ENCODE data around the gene CACNB3.

CACNB3 gene

DNA sequence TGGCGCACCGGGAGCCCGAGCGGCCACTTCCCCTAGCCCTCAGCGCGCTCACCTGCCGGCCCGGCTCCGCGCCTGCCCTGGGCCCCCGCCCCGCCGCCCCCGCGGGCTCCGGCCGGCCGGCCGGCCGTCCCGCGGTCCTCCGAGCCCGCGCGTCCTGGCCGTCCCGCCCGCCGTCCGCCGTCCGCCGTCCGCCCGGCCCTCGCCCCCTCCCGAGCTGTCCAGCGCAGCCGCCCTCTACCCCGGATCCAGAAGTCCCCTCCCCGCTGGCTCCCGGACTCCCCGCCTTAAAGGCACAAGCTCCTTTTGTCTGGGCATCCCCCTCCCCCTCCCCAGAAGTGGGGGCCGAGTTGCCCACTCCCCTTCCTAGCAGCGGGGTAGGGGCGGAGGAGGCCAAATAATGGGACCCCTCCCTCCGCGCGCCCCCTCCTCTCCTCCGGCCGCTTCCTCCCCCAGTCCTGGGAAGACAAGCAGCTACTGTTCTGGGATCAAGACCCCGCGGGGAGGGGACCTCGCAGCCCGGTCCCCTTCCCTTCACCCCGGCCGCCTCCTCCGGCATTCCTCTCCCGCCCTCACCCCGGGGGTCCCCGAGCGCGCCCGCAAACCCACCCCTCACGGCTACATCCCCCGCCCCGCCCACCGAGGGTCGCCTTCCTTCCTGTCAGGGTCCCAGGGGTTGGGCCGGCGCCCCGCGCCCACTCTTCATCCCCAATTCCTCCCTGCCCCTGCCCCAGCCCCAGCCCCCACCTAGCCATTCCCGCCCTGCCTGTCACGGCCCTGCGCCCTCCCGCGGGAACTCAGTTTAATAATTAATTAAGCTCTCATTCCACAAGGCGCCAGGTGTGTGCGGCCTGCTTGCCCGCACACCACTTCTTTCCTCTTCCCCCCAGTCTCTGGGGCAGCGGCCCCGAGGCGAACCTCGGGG is 29.2 kb upstream of the CACNB3 start, which contains the start of gene ADCY6:
TSS of gene ADCY6 (minus strand) at position 236 of the 922 bp plus-strand sequence. CDS start 5,655 bp downstream, outside the sequence.
- no peak for ATAC-seq

DNA sequence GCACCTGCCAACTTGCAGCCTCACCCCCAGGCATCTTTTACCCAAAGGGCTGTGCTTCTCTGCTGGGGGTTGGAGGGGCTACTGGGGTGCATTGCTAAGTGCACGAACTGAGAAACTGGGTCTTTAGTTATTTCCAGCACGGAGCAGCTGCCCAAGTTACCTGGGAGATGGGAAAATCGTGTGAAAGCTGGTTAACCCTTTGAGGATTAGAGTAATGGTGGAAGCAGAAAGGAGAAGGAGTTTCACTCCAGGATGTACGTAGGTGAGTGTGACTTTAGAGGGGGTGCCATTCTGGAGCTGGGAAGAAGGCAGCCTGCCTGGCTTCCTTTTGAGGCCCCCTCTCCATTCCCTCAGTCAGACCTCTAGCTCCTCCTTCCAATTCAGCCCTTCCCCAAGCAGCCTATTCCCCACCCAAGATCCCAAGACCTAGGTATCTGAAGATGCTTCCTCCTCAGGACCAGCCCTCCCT is 28.4 kb upstream of the CACNB3 start:
- no peak for ATAC-seq

DNA sequence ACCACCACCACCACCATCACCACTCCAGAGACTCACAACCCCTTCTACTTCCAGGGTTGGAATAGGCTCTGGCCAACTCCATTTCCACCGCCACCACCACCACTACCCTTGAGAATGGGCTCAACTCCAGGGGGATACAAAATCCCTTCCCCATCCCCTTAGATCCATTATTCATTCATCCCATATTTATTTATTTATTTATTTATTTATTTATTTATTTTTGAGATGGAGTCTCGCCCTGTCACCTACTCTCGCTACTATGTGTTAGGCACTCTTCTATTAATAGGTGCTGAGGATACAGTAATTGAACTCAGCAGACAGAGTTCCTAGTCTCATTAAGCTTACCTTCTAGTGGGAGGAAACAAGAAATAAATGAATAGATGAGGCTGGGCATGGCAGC is 24.6 kb upstream of the CACNB3 start:
- ATAC-seq, result no peak

DNA sequence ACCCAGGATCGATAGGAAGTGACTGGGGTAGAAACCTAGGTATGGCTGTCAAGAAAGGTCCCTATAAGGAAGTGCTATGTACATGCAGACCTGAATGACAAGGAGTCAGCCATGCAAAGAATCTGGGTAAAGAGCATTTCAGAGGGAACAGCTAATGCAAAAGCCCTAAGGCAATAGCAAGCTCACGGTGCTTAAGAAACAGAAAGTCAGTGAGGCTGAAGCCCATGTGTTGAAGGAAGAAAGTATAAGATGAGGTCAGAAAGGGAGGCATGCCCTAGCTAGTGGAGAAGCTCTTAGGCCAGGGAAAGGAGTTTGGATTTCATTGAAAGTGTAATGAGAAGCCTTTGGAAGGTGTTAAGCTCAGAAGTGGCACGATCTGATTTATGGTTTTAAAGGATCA is 23.4 kb upstream of the CACNB3 start:
- ATAC-seq, result no peak

DNA sequence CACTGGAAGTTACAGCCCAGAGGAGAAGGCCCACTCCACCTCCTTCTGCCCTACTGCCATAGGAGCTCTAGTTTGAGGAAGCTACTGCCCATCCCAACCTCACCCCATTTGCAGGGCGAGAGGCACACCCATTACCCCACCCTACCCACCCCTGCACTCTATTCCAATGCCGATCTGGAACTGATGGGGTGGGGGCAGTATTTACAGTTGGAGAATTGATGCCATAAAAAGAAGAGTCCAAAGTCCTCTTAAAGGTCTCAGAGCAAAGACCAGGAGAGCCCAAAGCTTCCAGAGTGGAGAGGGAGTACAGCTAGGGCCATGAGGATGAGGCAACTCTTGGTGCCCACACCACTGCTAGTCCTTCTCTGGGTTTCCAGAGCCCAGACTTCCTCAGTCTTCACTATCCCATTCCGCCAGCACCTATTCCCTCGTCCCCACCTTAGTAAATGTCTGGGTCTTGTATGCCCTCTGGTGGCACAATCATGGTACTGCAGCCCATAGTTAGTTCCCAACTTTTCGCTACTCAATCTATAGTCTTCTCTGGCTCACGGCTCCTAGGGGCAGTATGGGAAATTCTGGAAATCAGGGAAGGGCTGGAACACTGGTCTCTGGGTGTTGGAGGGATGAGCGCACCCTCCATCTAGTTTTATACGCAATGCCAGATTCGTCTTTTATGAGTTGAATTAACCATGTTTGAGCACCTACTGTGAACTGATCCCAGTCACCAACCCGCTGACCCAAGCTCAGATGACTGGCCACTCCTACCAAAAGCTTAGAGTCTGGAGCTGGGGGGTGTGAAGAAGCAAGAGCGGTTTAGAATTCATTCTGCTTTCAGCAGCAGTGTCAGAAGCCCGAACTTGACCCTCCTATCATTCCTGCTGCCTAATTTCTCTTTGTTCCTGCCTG is 22.5 kb upstream of the CACNB3 start:
- peak; percentile 48 to 62 for ATAC-seq

DNA sequence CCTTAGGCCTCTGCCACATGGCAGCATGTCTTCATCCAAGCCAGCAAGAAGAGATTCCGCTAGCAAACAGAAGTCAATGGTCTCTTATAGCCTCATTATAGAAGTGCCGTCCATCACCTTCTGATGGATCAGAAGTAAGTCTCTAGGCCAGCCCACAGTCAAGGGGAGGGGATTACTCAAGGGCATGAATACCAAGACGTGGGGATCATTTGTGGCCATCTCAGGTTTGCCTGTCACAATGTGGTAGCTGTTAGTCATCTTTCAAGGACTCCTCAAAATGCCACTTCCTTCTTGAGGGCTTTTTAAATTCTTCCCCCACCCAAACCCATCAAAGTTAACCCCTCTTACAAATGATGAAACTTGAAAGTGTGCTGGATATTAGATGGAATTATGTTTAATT is 21.3 kb upstream of the CACNB3 start:
- peak; percentile 55 to 65 for ATAC-seq

DNA sequence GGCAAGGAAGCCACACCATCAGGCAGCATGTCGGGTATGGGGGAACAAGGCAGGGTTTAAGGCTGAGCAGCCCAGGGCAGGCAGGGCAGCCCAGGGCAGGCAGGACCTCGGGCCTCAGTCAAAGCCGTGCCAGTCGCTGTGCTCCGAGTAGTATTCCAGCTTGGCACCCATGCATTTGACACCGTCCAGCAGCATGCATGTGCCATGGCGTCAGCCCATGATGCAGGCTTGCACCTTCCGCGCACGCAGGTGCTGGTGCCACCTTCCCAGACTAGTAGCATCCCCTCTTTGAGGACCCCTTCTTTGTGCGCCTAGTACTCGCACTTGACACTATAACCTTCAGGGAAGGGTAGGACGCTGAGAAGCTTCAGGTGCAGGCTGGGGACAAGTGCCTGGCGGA is 17.8 kb upstream of the CACNB3 start:
- no peak for ATAC-seq

DNA sequence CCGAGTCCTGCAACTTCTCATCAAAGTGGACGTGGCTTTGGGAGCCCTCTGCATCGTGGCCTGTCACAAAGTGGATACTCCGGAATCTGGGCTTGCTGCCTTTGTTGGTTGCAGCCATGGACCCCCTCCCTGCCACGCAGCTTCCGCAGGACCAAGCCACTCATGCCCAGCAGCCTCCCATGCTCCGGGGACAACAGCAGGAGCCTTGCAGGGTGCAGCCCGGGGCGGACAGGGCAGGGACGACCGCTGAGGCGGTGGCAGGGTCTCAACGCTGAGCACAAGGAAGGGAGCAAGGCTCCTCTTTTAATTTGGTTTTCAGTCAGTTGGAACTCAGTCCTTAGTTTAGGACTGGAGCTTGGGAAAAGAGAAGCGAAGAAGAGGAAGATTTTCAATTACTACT is 17.3 kb upstream of the CACNB3 start:
- no peak for ATAC-seq

DNA sequence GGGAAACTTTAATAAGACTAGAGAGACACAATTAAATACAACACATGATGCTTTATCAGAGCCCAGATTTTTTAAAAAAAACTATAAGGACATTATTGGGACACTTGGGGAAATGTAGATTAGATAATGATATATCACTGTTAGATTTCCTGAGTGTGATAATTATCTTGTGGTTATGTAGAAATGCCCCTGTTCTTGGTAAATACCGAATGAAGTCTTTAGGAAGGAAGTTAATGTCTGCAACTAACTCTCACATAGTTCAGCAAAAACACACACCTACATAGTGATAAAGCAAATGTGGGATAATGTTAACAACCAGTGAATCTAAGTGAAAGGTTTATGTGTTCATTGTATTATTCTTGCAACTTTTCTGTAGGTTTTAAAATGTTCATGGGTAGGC is 14.6 kb upstream of the CACNB3 start:
- ATAC-seq, result no peak

DNA sequence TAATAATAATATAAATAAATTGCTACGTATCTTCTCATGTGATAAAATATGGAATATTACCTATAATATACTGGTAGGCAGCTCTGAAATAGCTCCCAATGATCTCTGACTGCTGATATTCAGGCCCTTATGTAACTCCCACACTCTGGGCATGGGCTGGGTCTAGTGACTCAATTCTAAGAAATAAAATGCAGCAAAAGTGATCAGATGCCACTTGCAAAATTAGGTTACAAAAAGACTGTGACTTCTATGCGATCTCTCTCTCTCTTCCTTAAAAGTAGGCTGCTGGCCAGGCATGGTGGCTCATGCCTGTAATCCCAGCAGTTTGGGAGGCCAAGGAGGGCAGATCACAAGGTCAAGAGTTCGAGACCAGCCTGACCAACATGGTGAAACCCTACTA is 10.3 kb upstream of the CACNB3 start:
- ATAC-seq, result no peak

DNA sequence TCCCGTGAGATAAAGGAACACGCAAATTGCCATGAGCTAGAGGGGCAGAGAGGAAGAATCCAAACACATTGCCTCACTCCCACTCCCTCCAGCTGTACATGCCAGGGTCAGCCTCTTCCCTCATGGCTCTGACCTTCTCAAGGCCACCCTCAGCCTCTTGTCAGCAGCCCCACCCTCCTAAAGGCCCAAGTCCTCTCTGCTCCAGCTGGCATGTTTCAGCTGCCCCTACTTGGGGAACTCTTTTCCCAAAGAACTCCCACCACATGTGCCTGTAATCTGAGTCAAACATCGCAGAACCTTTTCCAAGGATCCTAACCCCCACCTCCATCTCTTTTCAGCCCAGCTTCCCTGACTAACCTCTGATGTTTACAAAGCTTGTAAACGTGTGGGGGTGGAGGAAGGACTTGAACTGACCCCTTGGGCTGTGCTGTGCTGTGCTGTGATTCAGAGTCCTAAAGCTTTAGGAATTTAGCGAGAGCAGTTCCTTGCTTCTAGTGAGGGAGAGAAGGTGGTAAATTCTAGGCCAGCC is 7.3 kb upstream of the CACNB3 start:
- ATAC-seq, result no peak

DNA sequence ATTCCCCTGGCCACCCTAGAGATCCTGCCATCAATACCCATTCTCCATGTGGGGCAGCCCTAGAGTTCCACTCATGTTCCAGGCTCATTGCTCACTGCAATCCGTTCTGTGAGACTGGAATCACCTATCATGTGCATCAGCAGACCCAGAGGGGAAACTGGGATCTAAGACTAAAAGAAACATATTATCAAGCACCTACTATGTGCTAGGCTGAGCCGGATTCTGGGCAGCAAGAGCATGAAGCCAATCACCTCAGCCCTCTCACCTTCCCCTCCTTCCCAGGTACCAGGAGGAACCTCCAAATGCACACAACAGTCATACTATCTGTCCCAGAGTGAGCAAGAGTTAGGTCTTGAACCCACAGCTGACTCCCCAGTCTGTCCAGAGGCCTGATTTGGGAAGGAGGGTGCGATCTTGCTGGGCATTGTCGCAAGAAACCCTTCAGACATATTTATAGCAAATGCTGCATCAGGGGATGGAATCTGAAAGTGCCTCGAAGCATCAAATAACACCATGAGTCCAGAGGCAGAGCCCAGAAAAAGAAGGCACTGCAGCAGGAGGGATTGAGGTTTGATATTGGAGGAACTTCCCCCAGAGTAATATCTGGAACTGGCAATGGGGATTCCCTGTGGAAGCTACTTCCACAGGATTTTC is 6.7 kb upstream of the CACNB3 start:
- ATAC-seq, result no peak

DNA sequence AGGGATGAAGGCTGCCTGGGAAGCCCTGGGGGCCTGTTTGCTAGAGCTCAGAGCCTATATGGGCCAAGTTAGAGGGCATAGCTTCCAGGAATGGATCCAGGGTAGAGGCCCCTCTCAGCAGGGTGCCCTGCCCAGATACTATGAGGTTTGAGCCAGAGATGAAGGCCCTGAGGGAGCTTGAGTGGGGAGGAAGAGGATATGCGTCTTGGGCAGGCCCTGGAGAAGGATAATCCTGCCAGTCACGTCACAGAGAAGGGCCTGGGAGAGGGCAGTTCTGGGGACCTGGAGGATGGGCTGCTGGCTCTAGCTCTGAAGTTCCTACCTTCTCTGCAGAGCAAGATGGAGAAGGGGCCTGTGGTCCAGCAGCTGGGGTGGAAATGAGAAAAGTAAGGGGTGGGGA is 5.9 kb upstream of the CACNB3 start:
- ATAC-seq, result no peak

DNA sequence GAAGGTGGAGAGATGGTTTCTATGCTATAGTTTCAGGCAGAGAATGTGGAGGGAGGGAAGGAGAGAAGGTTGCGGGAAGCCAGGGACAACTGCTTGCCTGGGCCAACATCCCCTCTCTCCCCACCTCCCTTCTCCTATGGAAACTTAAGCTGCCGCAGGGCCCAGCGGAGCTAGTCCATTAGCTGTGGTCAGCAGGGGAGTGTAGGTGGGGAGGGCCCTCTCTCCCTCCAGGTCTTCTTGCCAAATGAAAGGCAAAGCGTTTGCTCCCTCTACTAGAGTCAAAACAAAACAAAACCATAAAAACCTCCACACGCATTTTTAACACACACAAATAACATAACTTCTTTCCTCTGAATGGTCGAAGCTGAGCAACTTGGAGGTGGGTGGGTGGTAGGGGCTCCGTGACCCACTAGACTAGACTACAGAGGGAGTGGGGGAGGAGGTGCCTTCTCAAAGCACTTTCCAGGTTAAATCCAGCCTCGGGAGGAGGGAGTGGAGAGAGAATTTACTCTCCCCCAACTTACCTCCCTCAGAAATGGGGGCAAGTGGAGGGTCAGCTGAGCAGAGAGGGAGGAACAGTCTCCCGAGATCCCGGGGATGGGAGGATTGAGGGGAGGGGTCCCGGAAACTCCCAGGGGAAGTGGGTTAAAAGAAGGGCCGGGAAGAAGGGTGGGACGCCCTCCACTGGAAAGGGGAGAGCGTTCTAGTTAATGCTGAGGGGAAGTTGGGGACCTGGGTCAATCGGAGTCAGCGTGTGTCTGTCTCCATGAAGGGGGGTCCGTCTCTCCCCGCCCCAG is 4.6 kb upstream of the CACNB3 start:
- ATAC-seq, result no peak

DNA sequence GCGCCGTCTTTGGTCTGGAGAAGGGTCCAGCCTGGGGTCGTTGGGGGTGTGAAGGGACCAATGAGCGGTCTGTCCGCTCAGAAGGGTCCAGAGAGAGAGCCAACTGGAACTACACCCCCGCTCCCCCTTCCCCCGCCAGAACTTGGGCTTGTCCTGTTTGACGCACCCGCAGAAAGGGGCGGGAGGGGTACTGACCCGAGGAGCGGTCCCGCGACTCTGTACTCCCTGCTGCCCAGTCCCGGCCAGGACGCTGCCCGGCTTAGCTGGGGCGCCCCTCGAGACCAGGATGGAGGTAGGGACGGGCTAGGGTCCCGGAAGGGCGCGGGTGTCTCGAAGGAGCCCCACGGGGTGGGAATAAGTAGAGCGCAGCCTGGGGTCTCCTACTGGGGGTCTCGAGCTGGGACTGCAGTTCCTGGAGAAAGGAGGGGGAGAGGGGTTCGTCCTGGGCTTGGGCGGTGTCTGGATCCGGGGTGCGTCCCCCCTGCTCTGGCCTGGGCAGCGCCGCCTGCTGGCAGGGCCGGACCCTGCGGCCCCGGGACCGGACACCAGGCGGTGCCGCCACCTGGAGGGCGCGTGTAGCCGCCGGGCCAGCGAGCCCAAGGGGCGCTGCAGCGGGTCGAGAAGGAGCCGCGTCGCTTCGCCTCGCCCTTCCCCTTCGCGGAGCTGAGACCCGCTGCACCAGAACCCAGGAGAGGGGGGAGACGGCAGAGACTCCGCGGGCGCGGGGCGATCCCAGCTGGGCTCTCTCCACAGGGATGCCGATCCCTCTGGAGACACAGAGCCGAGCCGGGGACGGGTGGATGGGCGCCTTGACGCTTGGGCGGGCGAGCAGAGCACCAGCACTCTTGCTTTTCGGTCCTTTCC is 3.8 kb upstream of the CACNB3 start:
- ATAC-seq, result peak; percentile 79 to 81

DNA sequence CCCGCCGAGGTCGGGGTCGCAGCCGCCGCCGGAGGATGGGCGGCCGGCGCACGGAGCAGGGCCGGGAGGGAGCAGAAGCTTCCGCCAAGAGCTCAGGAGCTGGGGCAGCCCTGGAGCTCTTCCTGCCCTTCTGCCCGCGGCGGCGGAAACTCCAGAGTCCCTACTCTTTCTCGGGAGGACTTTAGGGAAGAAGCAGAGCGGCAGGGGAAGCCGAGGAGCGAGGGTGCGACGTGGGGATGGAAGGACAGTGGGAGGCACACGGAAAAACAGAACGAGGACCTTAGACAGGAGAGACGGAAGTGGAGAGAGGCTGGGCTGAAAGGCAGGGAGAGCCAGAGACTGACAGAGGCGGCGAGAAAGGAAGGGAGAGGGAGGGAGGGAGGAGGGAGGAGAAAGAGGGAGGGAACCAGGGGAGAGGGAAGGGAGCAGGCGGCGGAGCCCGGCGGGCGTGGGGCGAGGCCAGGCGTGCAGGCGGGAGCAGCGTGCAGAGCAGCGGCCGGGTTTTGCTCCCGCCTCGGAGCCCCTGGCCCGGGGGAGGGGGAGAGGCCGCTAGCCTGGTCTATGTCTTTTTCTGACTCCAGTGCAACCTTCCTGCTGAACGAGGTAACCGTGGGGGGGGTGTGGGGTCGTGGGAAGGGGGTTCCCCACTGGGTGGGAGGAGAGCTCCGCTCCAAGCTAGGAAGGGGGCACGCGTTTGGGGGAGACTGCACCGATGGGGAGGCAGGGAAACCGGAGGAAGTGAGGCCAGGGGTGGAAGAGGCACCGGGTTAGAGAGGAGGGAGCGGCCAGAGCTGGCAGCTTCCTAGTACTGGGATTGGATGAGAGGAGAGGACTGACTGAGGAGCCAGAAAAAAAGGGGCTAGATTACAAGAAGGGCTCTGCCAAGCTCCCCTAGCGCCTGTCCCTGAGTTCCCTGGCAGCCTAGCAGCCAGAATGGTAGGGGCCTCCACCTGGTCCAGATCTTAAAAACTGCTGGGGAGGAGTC is 2.9 kb upstream of the CACNB3 start:
- ATAC-seq, result peak; percentile 35 to 43

DNA sequence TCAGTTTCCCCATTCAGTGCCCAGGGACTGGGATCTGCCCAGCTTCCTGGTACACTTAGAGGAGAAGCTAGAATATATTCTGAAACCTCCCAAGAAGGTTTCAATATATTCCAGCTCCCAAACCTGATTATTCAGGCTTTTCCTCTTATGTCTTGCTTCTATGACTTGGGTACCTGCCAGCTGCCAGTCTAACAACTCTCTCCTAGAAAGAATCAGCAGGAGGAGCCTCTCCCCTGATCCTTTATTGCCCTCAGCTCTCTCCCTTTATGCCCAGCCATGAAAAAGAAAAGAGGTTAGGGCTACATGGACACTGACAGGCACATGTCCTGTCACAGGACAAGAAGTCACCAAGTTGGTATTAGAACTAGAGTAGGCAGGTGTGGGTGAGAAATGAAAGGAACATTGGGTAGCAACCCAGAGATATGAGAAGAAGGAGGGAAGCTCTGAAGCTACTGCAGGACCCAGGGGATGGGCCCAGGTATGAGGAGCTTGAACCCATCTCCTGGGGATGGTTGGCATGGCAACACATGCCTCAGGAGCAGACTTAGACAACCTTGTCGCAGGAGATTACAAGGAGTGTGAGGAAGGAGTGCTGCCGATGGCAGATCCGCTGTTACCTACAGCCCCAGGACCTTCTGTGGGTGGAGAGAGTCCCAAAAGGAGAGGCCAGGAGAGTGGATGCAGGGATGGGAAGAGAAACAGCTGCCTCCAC is 2.0 kb upstream of the CACNB3 start:
- ATAC-seq, result no peak

DNA sequence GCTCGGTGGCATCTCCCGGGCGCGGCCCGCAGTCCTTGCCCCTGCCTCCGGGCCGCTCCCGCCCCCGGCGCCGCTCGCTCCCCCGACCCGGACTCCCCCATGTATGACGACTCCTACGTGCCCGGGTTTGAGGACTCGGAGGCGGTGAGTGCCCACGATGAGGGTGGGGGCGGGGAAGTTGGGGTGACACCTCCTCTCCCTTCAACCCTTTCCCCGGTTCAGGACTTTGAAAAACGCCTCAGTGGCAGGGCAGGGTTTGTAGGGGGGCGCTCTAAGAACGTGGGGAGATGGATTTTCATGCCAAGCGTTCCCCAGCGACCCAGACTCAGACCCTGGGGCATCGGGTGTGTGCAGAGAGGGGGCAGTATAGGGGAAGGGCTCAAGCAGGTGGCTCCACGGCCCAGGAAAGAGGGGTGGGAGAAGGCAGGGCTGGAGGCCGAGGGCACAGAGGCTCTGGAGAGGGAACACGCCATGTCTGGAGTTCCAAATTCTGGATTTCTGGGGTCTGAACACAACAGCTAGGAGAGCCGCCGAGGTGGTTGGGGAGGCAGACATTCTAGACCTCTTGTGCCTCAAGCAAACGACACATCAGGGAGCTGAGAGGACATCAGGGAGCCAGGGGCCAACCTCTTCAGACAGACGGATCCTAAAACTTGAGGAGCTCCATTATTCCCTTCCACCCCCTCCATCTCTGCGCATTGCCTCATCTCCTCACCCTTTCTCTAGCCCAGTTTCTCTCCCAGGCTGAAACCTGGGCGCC is 715 bp downstream of the CACNB3 start:
- no peak for ATAC-seq
